Astrocyte of the hippocampus (primary cell): Measurements from ENCODE around the gene OBSCN.
A peak's percentile ranks its signal among the peaks of the same experiment; 100 is the strongest.

Experiments used
- DNase-seq: peaks from one replicate; pipeline ENCODE4 v3.0.0; 2011; ENCODE audit warnings: low read depth, low spot score

Gene OBSCN

DNA sequence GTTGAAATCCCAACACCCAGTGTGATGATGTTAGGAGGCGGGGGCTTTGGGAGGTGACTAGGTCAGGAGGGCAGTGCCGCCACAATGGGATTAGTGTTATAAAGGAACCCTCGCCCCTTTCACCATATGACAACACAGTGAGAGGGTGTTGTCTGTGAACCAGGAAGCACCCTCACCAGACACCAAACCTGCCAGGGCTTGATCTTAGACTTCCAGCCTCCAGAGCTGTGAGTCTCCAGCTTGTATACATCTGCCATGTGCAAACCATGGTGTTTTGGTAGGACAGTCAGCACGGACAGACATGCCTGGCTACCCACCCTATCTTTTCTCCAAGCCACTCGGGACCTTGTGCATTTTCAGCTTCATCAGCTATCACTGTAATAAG lies 194.8 kb downstream of the OBSCN start:
- DNase-seq: no peak

- no peak for DNase-seq
Observed at GRCh38 chr1:228403231-228403631, 195.4 kb downstream of the OBSCN start.

GRCh38 chr1:228404107-228404720 lies 196.4 kb downstream of the OBSCN start:
- no peak for DNase-seq

- peak; percentile 18 for DNase-seq
Observed at GRCh38 chr1:228405200-228405978, 197.5 kb downstream of the OBSCN start.

DNA sequence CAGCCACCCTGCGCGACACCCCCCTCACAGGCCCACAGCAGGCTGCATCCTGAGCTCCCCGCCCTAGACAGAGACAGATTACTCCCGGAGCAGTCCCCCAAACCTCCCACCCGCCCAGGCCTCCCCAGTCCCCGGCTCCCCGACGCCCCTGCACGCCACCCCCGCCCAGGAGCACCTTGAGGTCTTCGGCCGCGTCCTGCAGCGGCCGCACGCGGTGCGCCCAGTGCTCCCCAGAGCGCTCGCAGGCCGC lies 198.1 kb downstream of the OBSCN start:
- no peak for DNase-seq

- DNase-seq: peak; percentile 77
Observed at GRCh38 chr1:228407106-228408040, 199.5 kb downstream of the OBSCN start.

- no peak for DNase-seq
Observed at GRCh38 chr1:228408041-228408868, 200.4 kb downstream of the OBSCN start.

DNA sequence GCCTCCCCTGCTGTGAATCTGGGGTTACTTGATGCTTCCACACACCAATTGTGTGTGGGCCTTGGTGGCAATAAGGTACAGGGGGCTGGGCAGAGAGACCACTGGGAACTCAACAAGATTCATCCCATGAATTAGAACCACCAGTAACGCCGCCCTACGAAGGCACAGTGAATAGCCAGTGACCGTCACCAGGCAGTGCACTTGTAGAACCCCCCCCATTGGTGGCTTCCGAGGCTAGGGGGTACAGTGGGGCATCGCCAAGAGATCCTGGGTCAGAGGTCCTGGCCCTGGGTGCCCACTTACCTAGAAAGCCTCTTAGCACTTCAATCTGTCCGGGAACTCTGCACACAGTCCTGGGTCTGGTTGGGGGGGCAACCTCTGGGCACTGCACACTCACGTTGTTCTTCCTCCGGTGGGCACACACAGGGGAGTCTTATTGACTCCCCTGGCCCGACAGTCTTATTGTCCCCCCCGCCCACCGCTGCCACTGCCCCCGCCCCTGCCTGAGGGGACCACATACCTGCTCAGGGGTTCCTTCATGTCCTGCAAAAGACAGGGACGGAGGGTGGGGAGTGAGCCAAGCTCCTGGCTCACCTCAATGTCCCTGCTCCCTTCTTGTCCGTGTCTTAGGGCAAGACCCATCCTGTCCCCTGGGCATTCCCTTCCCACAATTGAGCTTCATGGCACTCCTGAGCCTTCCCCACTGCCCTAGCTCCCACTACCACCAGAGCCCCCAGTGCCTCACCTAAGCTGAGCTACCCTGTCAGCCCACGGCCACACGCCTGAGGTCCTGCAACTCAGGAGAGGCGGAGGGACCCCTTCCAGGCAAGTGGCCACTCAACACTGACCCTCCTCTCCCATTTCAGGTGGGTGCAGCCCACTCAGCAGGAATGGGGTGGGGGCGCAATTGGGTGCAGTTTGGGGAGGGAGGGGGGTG lies 201.3 kb downstream of the OBSCN start:
- DNase-seq: no peak

- no peak for DNase-seq
Observed at GRCh38 chr1:228410015-228410414, 202.2 kb downstream of the OBSCN start.

- no peak for DNase-seq
Observed at GRCh38 chr1:228410671-228411070, 202.8 kb downstream of the OBSCN start.

GRCh38 chr1:228411121-228411520 lies 203.3 kb downstream of the OBSCN start:
- DNase-seq: no peak

DNA sequence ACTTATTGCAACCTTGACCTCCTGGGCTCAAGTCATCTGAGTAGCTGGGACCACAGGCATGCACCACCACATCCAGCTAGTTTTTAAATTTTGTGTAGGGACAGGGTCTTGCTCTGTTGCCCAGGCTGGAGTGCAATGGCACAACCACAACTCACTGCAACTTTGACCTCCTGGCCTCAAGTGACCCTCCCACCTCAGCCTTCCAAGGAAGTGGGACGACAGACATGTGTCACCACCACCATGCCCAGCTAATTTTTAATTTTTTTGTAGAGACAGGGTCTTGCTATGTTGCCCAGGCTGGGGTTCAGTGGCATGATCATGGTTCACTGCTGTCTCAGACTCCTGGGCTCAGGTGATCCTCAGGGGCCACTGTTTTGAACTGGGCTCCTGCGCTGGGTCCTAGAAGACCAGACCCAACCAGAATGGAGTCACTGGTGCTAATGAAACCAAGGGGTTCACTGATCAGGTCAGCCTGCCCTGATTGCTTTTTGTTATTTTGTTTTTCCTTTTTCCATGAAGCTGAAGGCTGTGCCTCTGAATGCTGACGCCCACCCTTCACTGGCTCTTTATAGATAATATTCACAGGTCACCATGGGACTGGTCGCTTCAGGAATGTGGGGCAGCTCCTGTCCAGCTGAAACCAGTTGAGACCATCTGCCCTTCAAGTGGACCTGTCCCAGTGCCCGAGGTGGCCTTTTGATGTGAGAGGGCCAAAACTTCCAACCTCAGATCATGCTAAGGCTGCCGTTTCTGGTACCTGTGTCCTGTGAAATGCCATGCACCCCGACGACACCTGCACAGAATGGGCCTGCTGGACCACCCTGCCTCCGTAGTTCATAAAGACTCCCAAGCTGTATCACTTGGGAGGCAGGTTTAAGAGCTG lies 203.9 kb downstream of the OBSCN start:
- no peak for DNase-seq

- DNase-seq: no peak
Observed at GRCh38 chr1:228413241-228414010, 205.6 kb downstream of the OBSCN start.

- DNase-seq: no peak
Observed at GRCh38 chr1:228414511-228415211, 206.8 kb downstream of the OBSCN start.

DNA sequence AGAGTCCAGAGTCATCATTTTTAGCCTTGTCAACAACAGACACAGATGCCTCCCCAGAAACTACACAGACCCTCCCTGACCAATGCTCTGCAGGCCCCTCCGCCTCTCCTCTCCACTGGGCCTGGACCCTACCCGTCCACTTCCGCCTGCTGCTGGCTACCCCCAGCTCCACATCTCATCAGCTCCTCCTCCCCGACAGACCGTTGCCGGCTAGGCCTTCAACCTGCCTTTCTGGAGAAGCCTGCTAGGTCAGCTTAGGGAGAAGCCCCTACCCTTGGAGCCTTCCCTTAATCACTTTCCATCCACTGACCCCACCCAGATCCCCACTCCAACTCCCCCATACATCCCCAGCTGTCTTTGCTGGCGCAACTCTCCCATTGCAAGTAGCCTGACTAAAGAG lies 207.4 kb downstream of the OBSCN start:
- no peak for DNase-seq

GRCh38 chr1:228415853-228416216 lies 208.0 kb downstream of the OBSCN start:
- DNase-seq: no peak

- DNase-seq: peak; percentile 71
Observed at GRCh38 chr1:228416217-228416933, 208.5 kb downstream of the OBSCN start, which contains the start of gene TRIM17. TSS of gene TRIM17 (minus strand) at chr1:228416861. CDS start at chr1:228415072, 1,789 bp downstream.
